A549 (cell line): ENCODE data around the gene SLC6A4. TPM values are rescaled to one million over a fixed set of nuclear protein-coding genes. Genes with fewer than 3 reads are reported as not detected.

Source experiments
- ATAC-seq, 2 experiments: fragments of 200-7000 bp in 1 of 2; fragments of >200 bp in 1 of 2; cut with Nextera tagmentation in 1 of 2; cut with Tn5 transposase in 1 of 2; 3 replicates each; pipeline versions ENCODE4 v1.8.0 to v1.9.1; 2018 to 2020; ENCODE audit warnings: mild to moderate bottlenecking in 1 of 2, moderate library complexity in 1 of 2
- CTCF ChIA-PET: fragments of 300-600 bp; sonication (Branson Sonifier 250); formaldehyde crosslinking; extraction: SDS; loops from one replicate; lab custom pipeline; 2021; ENCODE audit warnings: antibody characterized with exemption, inconsistent platforms; lab: Yijun Ruan, JAX
- POLR2A ChIA-PET: fragments of 350-600 bp; formaldehyde crosslinking; extraction: SDS; loops from one replicate; lab custom pipeline; 2021; ENCODE audit warnings: antibody characterized with exemption, inconsistent platforms; lab: Yijun Ruan, JAX
- DNase-seq, 2 experiments: peaks; one replicate each; pipeline versions ENCODE4 v3.0.0 to v3.0.0-alpha.2; 2011 to 2016; ENCODE audit warnings: low read depth in 1 of 2, low spot score in 1 of 2
- FAIRE-seq: peaks from 2 replicates; lab custom pipeline; 2011; peaks lifted over from hg19 to GRCh38; lab: Jason Lieb, UNC
- H3K27ac ChIP-seq, 2 experiments: fragments of >200 bp; sonication (Bioruptor Twin); formaldehyde crosslinking; 3 replicates each; pipeline ENCODE4 v1.5.1; 2016 to 2017
- H3K4me1 ChIP-seq: fragments of >200 bp; sonication (Bioruptor Twin); formaldehyde crosslinking; 3 replicates; pipeline ENCODE4 v1.6.1; 2016
- H3K4me2 ChIP-seq: fragments of >200 bp; sonication (Bioruptor Twin); formaldehyde crosslinking; 3 replicates; pipeline ENCODE4 v1.6.1; 2016
- H3K4me3 ChIP-seq: fragments of >200 bp; sonication (Bioruptor Twin); formaldehyde crosslinking; 3 replicates; pipeline ENCODE4 v1.5.1; 2016
- H3K9me3 ChIP-seq: fragments of >200 bp; sonication (Bioruptor Twin); formaldehyde crosslinking; 3 replicates; pipeline ENCODE4 v1.6.1; 2016
- BHLHE40 ChIP-seq: IDR thresholded peaks from 2 replicates; pipeline ENCODE4 v1.6.1; 2012; ENCODE audit warnings: low read depth, low read length, inconsistent platforms
- CBX8 ChIP-seq: fragments of 200-600 bp; sonication (generic); IDR thresholded peaks from 2 replicates; pipeline ENCODE4 v1.6.1; 2016
- CHD4 ChIP-seq: fragments of 200-600 bp; sonication (generic); IDR thresholded peaks from 2 replicates; pipeline ENCODE4 v1.6.1; 2016; ENCODE audit warnings: antibody characterized with exemption, mild to moderate bottlenecking, borderline replicate concordance
- EHF ChIP-seq: fragments of 250-450 bp; sonication (Bioruptor Pico); IDR thresholded peaks from 2 replicates; pipeline ENCODE4 v1.5.0; 2020; ENCODE audit warnings: mild to moderate bottlenecking
- ESRRA ChIP-seq: fragments of 150-350 bp; IDR thresholded peaks from 2 replicates; pipeline ENCODE4 v1.6.1; 2014; ENCODE audit warnings: mild to moderate bottlenecking, low read length, borderline replicate concordance
- GATA3 ChIP-seq: IDR thresholded peaks from 2 replicates; pipeline ENCODE4 v1.6.1; 2012; ENCODE audit warnings: borderline replicate concordance
- HOXB5 ChIP-seq: fragments of 250-450 bp; sonication (Bioruptor Pico); IDR thresholded peaks from 2 replicates; pipeline ENCODE4 v1.5.0; 2020; ENCODE audit warnings: mild to moderate bottlenecking, moderate library complexity
- JUNB ChIP-seq: fragments of >200 bp; sonication (Bioruptor Twin); formaldehyde crosslinking; IDR thresholded peaks from 2 replicates; pipeline ENCODE4 v1.6.1; 2016
- KDM1A ChIP-seq: fragments of 200-600 bp; sonication (generic); IDR thresholded peaks from 2 replicates; pipeline ENCODE4 v1.6.1; 2016; ENCODE audit warnings: low read depth, mild to moderate bottlenecking
- MYC ChIP-seq: IDR thresholded peaks from 2 replicates; pipeline ENCODE4 v1.6.1; 2012; ENCODE audit warnings: mild to moderate bottlenecking, inconsistent platforms, low read length, improper control_type of control experiment, borderline replicate concordance
- NFE2L2 ChIP-seq: fragments of 150-350 bp; conservative IDR thresholded peaks from 2 replicates; pipeline ENCODE4 v1.6.1; 2014; ENCODE audit warnings: low read length
- PHF8 ChIP-seq: fragments of 200-600 bp; sonication (generic); IDR thresholded peaks from 2 replicates; pipeline ENCODE4 v1.6.1; 2016; ENCODE audit warnings: low read depth, mild to moderate bottlenecking, antibody characterized with exemption, moderate library complexity, borderline replicate concordance
- RAD21 ChIP-seq, 2 experiments: fragments of >200 bp in 1 of 2; sonication (Bioruptor Twin) in 1 of 2; formaldehyde crosslinking in 1 of 2; IDR thresholded peaks in 1 of 2; conservative IDR thresholded peaks in 1 of 2; 2 replicates in 1 of 2; 3 replicates in 1 of 2; pipeline ENCODE4 v1.6.1; 2012 to 2018; ENCODE audit warnings: inconsistent platforms in 1 of 2
- SMC3 ChIP-seq: fragments of >200 bp; sonication (Bioruptor Twin); formaldehyde crosslinking; IDR thresholded peaks from 3 replicates; pipeline ENCODE4 v1.6.1; 2018; ENCODE audit warnings: inconsistent platforms
- TP53 ChIP-seq: fragments of 250-450 bp; sonication (Bioruptor Pico); IDR thresholded peaks from 2 replicates; pipeline ENCODE4 v1.5.0; 2021; ENCODE audit warnings: mild to moderate bottlenecking, moderate library complexity
- ZC3H11A ChIP-seq: fragments of 450-650 bp; IDR thresholded peaks from 2 replicates; pipeline ENCODE4 v1.6.1; 2014; ENCODE audit warnings: antibody characterized with exemption, mild to moderate bottlenecking
- ZFP36 ChIP-seq: fragments of 450-650 bp; IDR thresholded peaks from 2 replicates; pipeline ENCODE4 v1.6.1; 2014; ENCODE audit warnings: borderline replicate concordance; ENCODE audit not compliant: partially characterized antibody
- ZNF302 ChIP-seq: fragments of 250-450 bp; sonication (Bioruptor Pico); IDR thresholded peaks from 2 replicates; pipeline ENCODE4 v1.9.0; 2021; ENCODE audit warnings: inconsistent platforms, mild to moderate bottlenecking, moderate library complexity
- ZSCAN20 ChIP-seq: fragments of 250-450 bp; sonication (Bioruptor Pico); IDR thresholded peaks from 2 replicates; pipeline ENCODE4 v1.8.0; 2022; ENCODE audit warnings: mild to moderate bottlenecking, moderate library complexity
- WGBS: methylation state at CpG from one replicate; pipeline ENCODE4 v1.1.6; 2017; ENCODE audit errors: missing lambda C conversion rate; 5-methylcytosine and 5-hydroxymethylcytosine counted together
- polyA plus RNA-seq, 4 experiments: library from polyadenylated mRNA; depleted of rRNA in 3 of 4; stranded (reverse); fragments of >200 nt; fragmentation: RNase III in 1 of 4; extraction: RNeasy Plus Mini Kit Qiagen cat#74134 plus additional on column Dnase treatment in 1 of 4; gene quantifications; 2 replicates in 3 of 4; 3 replicates in 1 of 4; pipeline ENCODE4 v1.2.3, GENCODE V29; 2011 to 2017
- TF ChIP-seq, protein P1 (sequence below): fragments of 200-600 bp; sonication (generic); IDR thresholded peaks from 2 replicates; pipeline ENCODE4 v1.6.1; 2016; ENCODE audit warnings: antibody characterized with exemption, mild to moderate bottlenecking, moderate library complexity
- TF ChIP-seq, protein P2 (sequence below): IDR thresholded peaks from 2 replicates; pipeline ENCODE4 v1.6.1; 2012
- TF ChIP-seq, protein P3 (sequence below): fragments of 150-350 bp; IDR thresholded peaks from 2 replicates; pipeline ENCODE4 v1.6.1; 2014; ENCODE audit warnings: low read depth, mild to moderate bottlenecking, low read length
- TF ChIP-seq, protein P4 (sequence below): fragments of >200 bp; sonication (Bioruptor Twin); formaldehyde crosslinking; IDR thresholded peaks from 2 replicates; pipeline ENCODE4 v1.6.1; 2016
- TF ChIP-seq, protein P5 (sequence below): fragments of 250-450 bp; sonication (Bioruptor Pico); IDR thresholded peaks from 2 replicates; pipeline ENCODE4 v1.5.0; 2020; ENCODE audit warnings: low read depth, mild to moderate bottlenecking, moderate library complexity

Gene SLC6A4
- polyA plus RNA-seq, 2 of the 4 experiments (the other 2 are of a cell fraction): 0.12 TPM; not detected in 1

DNA sequence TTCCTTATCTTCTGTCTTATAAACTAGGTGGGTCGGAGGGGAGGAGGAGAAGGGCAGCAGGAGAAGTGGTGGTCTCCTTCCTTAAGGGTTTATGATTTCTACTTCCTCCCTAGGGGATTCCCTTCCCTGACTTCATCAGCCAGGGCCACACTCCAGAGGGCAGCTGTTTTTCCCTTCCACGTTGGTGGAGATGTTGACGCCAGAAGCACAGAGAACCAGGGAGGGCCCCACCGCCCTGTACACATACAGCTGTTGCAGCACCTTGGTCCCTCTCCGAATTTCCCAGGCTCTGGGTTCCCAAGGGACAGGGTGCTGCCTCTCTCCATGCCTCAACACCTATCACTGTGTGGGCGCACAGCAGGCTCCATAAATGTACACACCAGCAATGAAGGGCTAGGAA is 5.6 kb upstream of the SLC6A4 start (continued):
- TF ChIP-seq, protein P1, sequence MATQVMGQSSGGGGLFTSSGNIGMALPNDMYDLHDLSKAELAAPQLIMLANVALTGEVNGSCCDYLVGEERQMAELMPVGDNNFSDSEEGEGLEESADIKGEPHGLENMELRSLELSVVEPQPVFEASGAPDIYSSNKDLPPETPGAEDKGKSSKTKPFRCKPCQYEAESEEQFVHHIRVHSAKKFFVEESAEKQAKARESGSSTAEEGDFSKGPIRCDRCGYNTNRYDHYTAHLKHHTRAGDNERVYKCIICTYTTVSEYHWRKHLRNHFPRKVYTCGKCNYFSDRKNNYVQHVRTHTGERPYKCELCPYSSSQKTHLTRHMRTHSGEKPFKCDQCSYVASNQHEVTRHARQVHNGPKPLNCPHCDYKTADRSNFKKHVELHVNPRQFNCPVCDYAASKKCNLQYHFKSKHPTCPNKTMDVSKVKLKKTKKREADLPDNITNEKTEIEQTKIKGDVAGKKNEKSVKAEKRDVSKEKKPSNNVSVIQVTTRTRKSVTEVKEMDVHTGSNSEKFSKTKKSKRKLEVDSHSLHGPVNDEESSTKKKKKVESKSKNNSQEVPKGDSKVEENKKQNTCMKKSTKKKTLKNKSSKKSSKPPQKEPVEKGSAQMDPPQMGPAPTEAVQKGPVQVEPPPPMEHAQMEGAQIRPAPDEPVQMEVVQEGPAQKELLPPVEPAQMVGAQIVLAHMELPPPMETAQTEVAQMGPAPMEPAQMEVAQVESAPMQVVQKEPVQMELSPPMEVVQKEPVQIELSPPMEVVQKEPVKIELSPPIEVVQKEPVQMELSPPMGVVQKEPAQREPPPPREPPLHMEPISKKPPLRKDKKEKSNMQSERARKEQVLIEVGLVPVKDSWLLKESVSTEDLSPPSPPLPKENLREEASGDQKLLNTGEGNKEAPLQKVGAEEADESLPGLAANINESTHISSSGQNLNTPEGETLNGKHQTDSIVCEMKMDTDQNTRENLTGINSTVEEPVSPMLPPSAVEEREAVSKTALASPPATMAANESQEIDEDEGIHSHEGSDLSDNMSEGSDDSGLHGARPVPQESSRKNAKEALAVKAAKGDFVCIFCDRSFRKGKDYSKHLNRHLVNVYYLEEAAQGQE: no peak
- TF ChIP-seq CHD4: no peak
- no peak for TF ChIP-seq ZNF302
- no peak for TF ChIP-seq ZFP36
- no peak for TF ChIP-seq RAD21 (conservative IDR thresholded peaks at IDR 0.05 in 1 of 2, IDR thresholded peaks at IDR 0.05 in 1 of 2)
- TF ChIP-seq ESRRA: no peak

DNA sequence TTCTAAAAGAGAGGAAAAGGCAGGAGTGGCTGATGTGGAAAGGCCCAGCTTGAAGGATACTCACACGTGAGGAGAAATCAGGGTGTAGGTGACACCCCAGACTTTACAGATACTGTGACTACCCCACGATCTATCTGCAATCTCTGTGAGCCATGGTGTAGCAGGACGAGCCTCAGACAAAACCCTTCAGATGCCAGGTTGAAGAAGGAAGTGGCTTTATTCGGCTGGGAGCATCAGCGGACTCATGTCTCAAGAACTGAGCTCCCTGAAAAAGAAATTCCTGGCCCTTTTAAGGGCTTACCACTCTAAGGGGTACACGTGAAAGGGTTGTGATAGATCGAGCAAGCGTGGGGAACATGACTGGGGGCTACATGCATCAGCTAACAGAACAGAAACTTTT is 4.7 kb upstream of the SLC6A4 start:
- WGBS: 67% methylated on average over 8 of the region's 8 CpGs
- H3K27ac ChIP-seq: no peak overlapping the region
- POLR2A ChIA-PET: no interaction called here
- H3K9me3 ChIP-seq: no peaks in the 10 kb centered on the region
- H3K4me2 ChIP-seq: no peak overlapping the region
- TF ChIP-seq ZSCAN20: no peak
- TF ChIP-seq, protein P2, sequence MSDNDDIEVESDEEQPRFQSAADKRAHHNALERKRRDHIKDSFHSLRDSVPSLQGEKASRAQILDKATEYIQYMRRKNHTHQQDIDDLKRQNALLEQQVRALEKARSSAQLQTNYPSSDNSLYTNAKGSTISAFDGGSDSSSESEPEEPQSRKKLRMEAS: no peak
- TF ChIP-seq CBX8: no peak
- no peak for TF ChIP-seq KDM1A
- no peak for TF ChIP-seq HOXB5 (CRISPR knock-in tag)
- no peak for TF ChIP-seq PHF8
- no peak for TF ChIP-seq MYC
- TF ChIP-seq NFE2L2: no peak
- no peak for TF ChIP-seq ZC3H11A
- no peak for TF ChIP-seq TP53 (CRISPR knock-in tag)
- TF ChIP-seq, protein P3, sequence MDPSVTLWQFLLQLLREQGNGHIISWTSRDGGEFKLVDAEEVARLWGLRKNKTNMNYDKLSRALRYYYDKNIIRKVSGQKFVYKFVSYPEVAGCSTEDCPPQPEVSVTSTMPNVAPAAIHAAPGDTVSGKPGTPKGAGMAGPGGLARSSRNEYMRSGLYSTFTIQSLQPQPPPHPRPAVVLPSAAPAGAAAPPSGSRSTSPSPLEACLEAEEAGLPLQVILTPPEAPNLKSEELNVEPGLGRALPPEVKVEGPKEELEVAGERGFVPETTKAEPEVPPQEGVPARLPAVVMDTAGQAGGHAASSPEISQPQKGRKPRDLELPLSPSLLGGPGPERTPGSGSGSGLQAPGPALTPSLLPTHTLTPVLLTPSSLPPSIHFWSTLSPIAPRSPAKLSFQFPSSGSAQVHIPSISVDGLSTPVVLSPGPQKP: no peak
- TF ChIP-seq JUNB: no peak
- TF ChIP-seq, protein P4, sequence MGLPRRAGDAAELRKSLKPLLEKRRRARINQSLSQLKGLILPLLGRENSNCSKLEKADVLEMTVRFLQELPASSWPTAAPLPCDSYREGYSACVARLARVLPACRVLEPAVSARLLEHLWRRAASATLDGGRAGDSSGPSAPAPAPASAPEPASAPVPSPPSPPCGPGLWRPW: no peak
- TF ChIP-seq EHF (CRISPR knock-in tag): no peak
- TF ChIP-seq CHD4: no peak
- TF ChIP-seq, protein P5, sequence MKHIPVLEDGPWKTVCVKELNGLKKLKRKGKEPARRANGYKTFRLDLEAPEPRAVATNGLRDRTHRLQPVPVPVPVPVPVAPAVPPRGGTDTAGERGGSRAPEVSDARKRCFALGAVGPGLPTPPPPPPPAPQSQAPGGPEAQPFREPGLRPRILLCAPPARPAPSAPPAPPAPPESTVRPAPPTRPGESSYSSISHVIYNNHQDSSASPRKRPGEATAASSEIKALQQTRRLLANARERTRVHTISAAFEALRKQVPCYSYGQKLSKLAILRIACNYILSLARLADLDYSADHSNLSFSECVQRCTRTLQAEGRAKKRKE (CRISPR knock-in tag): no peak
- TF ChIP-seq SMC3: no peak
- no peak for TF ChIP-seq BHLHE40
- TF ChIP-seq GATA3: no peak
- ATAC-seq: no peak
- DNase-seq: no peak
- FAIRE-seq: peak; percentile 39
- H3K4me1 ChIP-seq: peaks cover 12% of the 10 kb centered on the region
- CTCF ChIA-PET: interaction anchor here (1.1 to 11.1 kb wide), 5 partner anchors 16 to 134 kb away, joined by 3 to 115 read pairs (median 5); no protein-coding TSS in a partner anchor
- no peak overlapping the region for H3K4me3 ChIP-seq
